Natural killer cell (primary cell): ENCODE results near the gene IRF4. TPM values are rescaled to one million over a fixed set of nuclear protein-coding genes. Genes with fewer than 3 reads are reported as not detected.
"Not testable (repeated sequence)": the region's sequence is repeated elsewhere in the genome, so short reads cannot be mapped to it uniquely, and the experiment has no call there.

ENCODE experiments used
- ATAC-seq, 3 donors: fragments of 150-1000 bp in 2 of 3; fragments of 200-7000 bp in 1 of 3; cut with Tn5 transposase; 1 replicate in 1 of 3; 2 replicates in 2 of 3; pipeline ENCODE4 v1.10.0; 2021; ENCODE audit warnings: mild to moderate bottlenecking in 2 of 3, moderate library complexity in 2 of 3
- DNase-seq, 2 donors: peaks; one replicate each; pipeline versions ENCODE4 v3.0.0 to v3.0.0-alpha.2; 2013 to 2021; ENCODE audit warnings: mixed read lengths in 1 of 2
- H3K27ac ChIP-seq: one replicate; pipeline ENCODE4 v1.5.1; 2013; ENCODE audit warnings: mild to moderate bottlenecking, low read length
- H3K27me3 ChIP-seq: one replicate; pipeline ENCODE4 v1.6.1; 2013; ENCODE audit warnings: low read length; ENCODE audit not compliant: control insufficient read depth, insufficient read depth
- H3K36me3 ChIP-seq: one replicate; pipeline ENCODE4 v1.6.1; 2013; ENCODE audit warnings: low read length; ENCODE audit not compliant: control insufficient read depth, insufficient read depth
- H3K4me1 ChIP-seq: one replicate; pipeline ENCODE4 v1.6.1; 2013; ENCODE audit warnings: low read length; ENCODE audit not compliant: control insufficient read depth, insufficient read depth
- H3K4me3 ChIP-seq: one replicate; pipeline ENCODE4 v1.5.1; 2013; ENCODE audit warnings: low read length
- H3K9me3 ChIP-seq: one replicate; pipeline ENCODE4 v1.6.1; 2013; ENCODE audit warnings: low read length; ENCODE audit not compliant: control insufficient read depth, insufficient read depth
- H3K27ac Mint-ChIP-seq, 2 donors: one replicate each; pipeline ENCODE4 v1.8.0; 2022; ENCODE audit warnings: mild to moderate bottlenecking in 2 of 2, mixed read lengths in 2 of 2, moderate library complexity in 1 of 2
- H3K27me3 Mint-ChIP-seq, 2 donors: one replicate each; pipeline ENCODE4 v1.8.0; 2022; ENCODE audit warnings: low read depth in 2 of 2, mixed read lengths in 2 of 2
- H3K36me3 Mint-ChIP-seq: one replicate; pipeline ENCODE4 v1.8.0; 2022; ENCODE audit warnings: mixed read lengths
- H3K4me1 Mint-ChIP-seq, 2 donors: one replicate each; pipeline ENCODE4 v1.8.0; 2022; ENCODE audit warnings: mixed read lengths in 2 of 2
- H3K4me3 Mint-ChIP-seq: one replicate; pipeline ENCODE4 v1.8.0; 2022; ENCODE audit warnings: mild to moderate bottlenecking, moderate library complexity, mixed read lengths
- H3K9me3 Mint-ChIP-seq, 2 donors: one replicate each; pipeline ENCODE4 v1.8.0; 2022; ENCODE audit warnings: mixed read lengths in 2 of 2
- WGBS: methylation state at CpG from one replicate; pipeline ENCODE4 v1.1.7; 2013; ENCODE audit warnings: missing lambda C conversion rate; ENCODE audit not compliant: insufficient coverage; 5-methylcytosine and 5-hydroxymethylcytosine counted together
- intact Hi-C: fragments of 100-400 bp; cut with micrococcal nuclease; formaldehyde crosslinking; loops from one replicate; pipeline ENCODE4 v1.14.2; 2022
- total RNA-seq, 4 donors: library from RNA; stranded (reverse); fragments of 120-200 nt in 1 of 4; gene quantifications; one replicate each; pipeline versions ENCODE4 v1.2.3 to v1.2.4, GENCODE V29; 2013 to 2022
- TF ChIP-seq, protein P1 (sequence below): fragments of 200-600 bp; IDR thresholded peaks from one replicate; pipeline ENCODE4 v1.8.0; 2022; ENCODE audit warnings: antibody characterized with exemption

The IRF4 gene
- total RNA-seq, 3 donors from 2014 or later (not counting 1 experiment from before 2014, with no cell fraction given): 3.5 to 37.5 (median 3.5) TPM

GRCh38 chr6:424741-425417, 33.3 kb downstream of the IRF4 start:
- Mint-ChIP-seq H3K4me1 (peaks cover 25 to 31% of the 10 kb centered on the region in 2 donors), H3K27ac (peak overlapping the region in 1 of 2 donors; percentile 35), H3K9me3 (no peaks in the 10 kb centered on the region), H3K36me3 (no peaks in the 10 kb centered on the region), H3K4me3 (peak overlapping the region; percentile 43), H3K27me3 (peaks cover 0 to 3% of the 10 kb centered on the region in 2 donors)
- TF ChIP-seq, protein P1, sequence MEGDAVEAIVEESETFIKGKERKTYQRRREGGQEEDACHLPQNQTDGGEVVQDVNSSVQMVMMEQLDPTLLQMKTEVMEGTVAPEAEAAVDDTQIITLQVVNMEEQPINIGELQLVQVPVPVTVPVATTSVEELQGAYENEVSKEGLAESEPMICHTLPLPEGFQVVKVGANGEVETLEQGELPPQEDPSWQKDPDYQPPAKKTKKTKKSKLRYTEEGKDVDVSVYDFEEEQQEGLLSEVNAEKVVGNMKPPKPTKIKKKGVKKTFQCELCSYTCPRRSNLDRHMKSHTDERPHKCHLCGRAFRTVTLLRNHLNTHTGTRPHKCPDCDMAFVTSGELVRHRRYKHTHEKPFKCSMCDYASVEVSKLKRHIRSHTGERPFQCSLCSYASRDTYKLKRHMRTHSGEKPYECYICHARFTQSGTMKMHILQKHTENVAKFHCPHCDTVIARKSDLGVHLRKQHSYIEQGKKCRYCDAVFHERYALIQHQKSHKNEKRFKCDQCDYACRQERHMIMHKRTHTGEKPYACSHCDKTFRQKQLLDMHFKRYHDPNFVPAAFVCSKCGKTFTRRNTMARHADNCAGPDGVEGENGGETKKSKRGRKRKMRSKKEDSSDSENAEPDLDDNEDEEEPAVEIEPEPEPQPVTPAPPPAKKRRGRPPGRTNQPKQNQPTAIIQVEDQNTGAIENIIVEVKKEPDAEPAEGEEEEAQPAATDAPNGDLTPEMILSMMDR: no peak
- Histone ChIP-seq H3K4me3 (no peak overlapping the region), H3K27me3 (no peaks in the 10 kb centered on the region), H3K36me3 (no peaks in the 10 kb centered on the region), H3K4me1 (peaks cover 23% of the 10 kb centered on the region), H3K9me3 (no peaks in the 10 kb centered on the region), H3K27ac (no peak overlapping the region)
- ATAC-seq (no peak), DNase-seq (no peak)
- WGBS: 81% methylated on average over 27 of the region's 27 CpGs
- intact Hi-C loops: loop anchor here (5.0 to 10.0 kb wide), 2 partner anchors 50 to 133 kb away; partner anchors contain the start of gene DUSP22

GRCh38 chr6:425418-425788, 33.9 kb downstream of the IRF4 start:
- H3K4me3 ChIP-seq, H3K27ac ChIP-seq, H3K9me3 ChIP-seq, DNase-seq, ATAC-seq, H3K36me3 ChIP-seq, H3K36me3 Mint-ChIP-seq, H3K9me3 Mint-ChIP-seq, H3K27me3 ChIP-seq, H3K27me3 Mint-ChIP-seq: not testable (repeated sequence)
- intact Hi-C loops: loop anchor here (10.0 kb wide), 1 partner anchor 49 kb away; no protein-coding TSS in a partner anchor
- Mint-ChIP-seq H3K27ac (peak overlapping the region in 1 of 2 donors; percentile 35), H3K4me3 (peak overlapping the region; percentile 43), H3K4me1 (peaks cover 25 to 32% of the 10 kb centered on the region in 2 donors)
- peaks cover 23% of the 10 kb centered on the region for H3K4me1 ChIP-seq
- 77% methylated on average over 7 of the region's 7 CpGs for WGBS

- DNase-seq, H3K27me3 ChIP-seq, H3K27ac ChIP-seq, ATAC-seq, H3K4me3 ChIP-seq, H3K36me3 ChIP-seq, H3K27me3 Mint-ChIP-seq, H3K4me3 Mint-ChIP-seq, H3K9me3 ChIP-seq, H3K9me3 Mint-ChIP-seq, H3K27ac Mint-ChIP-seq, H3K36me3 Mint-ChIP-seq: not testable (repeated sequence)
- H3K4me1 ChIP-seq: peaks cover 24% of the 10 kb centered on the region
- intact Hi-C loops: loop anchor here (10.0 kb wide), 1 partner anchor 49 kb away; no protein-coding TSS in a partner anchor
- 97% methylated on average over 44 of the region's 45 CpGs for WGBS
- H3K4me1 Mint-ChIP-seq: peaks cover 28 to 35% of the 10 kb centered on the region in 2 donors
Measured at GRCh38 chr6:426198-426738, 34.7 kb downstream of the IRF4 start.

DNA sequence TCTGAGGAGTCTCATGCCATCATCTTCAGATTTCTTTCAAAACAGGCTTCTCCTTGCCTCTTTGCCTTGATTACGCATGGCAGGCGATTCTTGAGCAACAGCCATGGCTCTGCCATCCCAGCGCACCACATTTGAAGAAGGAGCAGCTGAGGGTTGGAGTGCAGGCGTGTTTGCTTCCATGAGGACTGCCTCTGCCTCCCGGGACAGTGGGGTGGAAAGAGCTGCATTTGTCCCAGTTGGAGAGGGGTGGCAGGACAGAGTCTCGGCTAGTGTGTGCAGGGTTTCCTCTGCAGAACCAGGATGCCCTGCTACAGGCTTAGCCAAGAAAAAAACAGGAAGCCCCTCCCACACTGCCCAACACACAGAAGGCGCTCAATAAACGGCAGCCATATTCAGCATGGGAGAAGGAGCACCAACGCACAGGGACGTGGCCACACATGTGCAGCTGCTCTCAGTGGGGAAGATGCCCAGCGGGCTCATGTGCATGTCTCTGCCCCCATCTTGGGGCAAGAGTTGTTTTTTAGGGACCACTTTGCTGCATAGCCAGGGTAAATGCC, 36.6 kb downstream of the IRF4 start:
- peaks cover 42 to 43% of the 10 kb centered on the region in 2 donors for H3K4me1 Mint-ChIP-seq
- DNase-seq: no peak
- H3K27ac ChIP-seq: no peak overlapping the region
- H3K36me3 ChIP-seq: no peaks in the 10 kb centered on the region
- peaks cover 0 to 3% of the 10 kb centered on the region in 2 donors for H3K27me3 Mint-ChIP-seq
- no peaks in the 10 kb centered on the region for H3K27me3 ChIP-seq
- peaks cover 28% of the 10 kb centered on the region for H3K4me1 ChIP-seq
- TF ChIP-seq, protein P1: no peak
- WGBS: 87% methylated on average over 11 of the region's 11 CpGs
- intact Hi-C loops: loop anchor here (10.0 kb wide), 1 partner anchor 47 kb away; no protein-coding TSS in a partner anchor
- H3K4me3 ChIP-seq: no peak overlapping the region
- no peaks in the 10 kb centered on the region for H3K36me3 Mint-ChIP-seq
- ATAC-seq: no peak
- H3K9me3 Mint-ChIP-seq: no peaks in the 10 kb centered on the region
- H3K4me3 Mint-ChIP-seq: no peak overlapping the region
- H3K27ac Mint-ChIP-seq: no peak overlapping the region
- no peaks in the 10 kb centered on the region for H3K9me3 ChIP-seq
